Endothelial cell of umbilical vein (primary cell): ENCODE measurements around the gene LPIN1. TPM values are rescaled to one million over a fixed set of nuclear protein-coding genes. Genes with fewer than 3 reads are reported as not detected.

Experiments
- BruUV-seq: library from RNA; stranded (reverse); fragments of 400-500 nt; replicated peaks from 2 replicates; lab custom pipeline; 2021; lab: Mats Ljungman, UMichigan
- CTCF ChIA-PET: fragments of 300-600, 350-600 bp; sonication (Branson Sonifier 250); formaldehyde crosslinking; loops from one replicate; lab custom pipeline; 2021; ENCODE audit warnings: antibody characterized with exemption, inconsistent platforms; lab: Charles Lee
- POLR2A ChIA-PET: fragments of 300-600, 350-600 bp; sonication (Branson Sonifier 250); formaldehyde crosslinking; loops from one replicate; lab custom pipeline; 2021; ENCODE audit warnings: antibody characterized with exemption, inconsistent platforms; lab: Charles Lee
- DNase-seq: peaks from one replicate; pipeline ENCODE4 v3.0.0-alpha.2; 2011; ENCODE audit warnings: low read depth, low spot score
- FAIRE-seq: peaks from 2 replicates; lab custom pipeline; 2011; peaks lifted over from hg19 to GRCh38; lab: Jason Lieb, UNC
- H2AFZ ChIP-seq: 2 replicates; pipeline ENCODE4 v1.6.0; 2012; ENCODE audit warnings: low read depth, low read length, control low read depth, inconsistent platforms
- H3K27ac ChIP-seq: 2 replicates; pipeline ENCODE4 v1.5.1; 2011; ENCODE audit warnings: low read depth, mild to moderate bottlenecking, control low read depth, low read length, moderate library complexity; ENCODE audit not compliant: insufficient read depth
- H3K27me3 ChIP-seq, 2 experiments: 2 replicates each; pipeline versions ENCODE4 v1.6.0 to v1.6.1; 2011; ENCODE audit warnings: low read length in 2 of 2, mixed read lengths in 1 of 2; ENCODE audit not compliant: control insufficient read depth in 2 of 2, insufficient read depth in 2 of 2
- H3K36me3 ChIP-seq, 2 experiments: 2 replicates in 1 of 2; 3 replicates in 1 of 2; pipeline ENCODE4 v1.5.1; 2011; ENCODE audit warnings: low read length in 2 of 2, mild to moderate bottlenecking in 1 of 2, moderate library complexity in 1 of 2; ENCODE audit not compliant: control insufficient read depth in 2 of 2, insufficient read depth in 2 of 2; ENCODE audit errors: extremely low read depth in 1 of 2
- H3K4me1 ChIP-seq: 3 replicates; pipeline ENCODE4 v1.5.1; 2011; ENCODE audit warnings: mild to moderate bottlenecking, low read length; ENCODE audit not compliant: control insufficient read depth, insufficient read depth; ENCODE audit errors: extremely low read depth
- H3K4me2 ChIP-seq: 2 replicates; pipeline ENCODE4 v1.6.1; 2011; ENCODE audit warnings: low read length, control low read depth, mixed read lengths; ENCODE audit not compliant: insufficient read depth
- H3K4me3 ChIP-seq, 3 experiments: fragments of 200-600 bp in 1 of 3; sonication (generic), shearing (Covaris generic) in 1 of 3; replicated peaks in 1 of 3; 2 replicates each; pipeline ENCODE4 v1.5.1; 2011 to 2016; ENCODE audit warnings: control low read depth in 3 of 3, low read length in 3 of 3, mild to moderate bottlenecking in 2 of 3, inconsistent platforms in 1 of 3, low read depth in 1 of 3, moderate library complexity in 1 of 3; ENCODE audit not compliant: insufficient read depth in 1 of 3
- H3K79me2 ChIP-seq: 2 replicates; pipeline ENCODE4 v1.6.0; 2012; ENCODE audit warnings: low read length, inconsistent platforms; ENCODE audit not compliant: control insufficient read depth, insufficient read depth
- H3K9ac ChIP-seq: replicated peaks from 2 replicates; pipeline ENCODE3; 2011; ENCODE audit warnings: low read length, control low read depth; ENCODE audit not compliant: insufficient read depth; ENCODE audit errors: extremely low read depth
- H3K9me1 ChIP-seq: replicated peaks from 3 replicates; pipeline ENCODE4 v1.6.0; 2011; ENCODE audit warnings: mild to moderate bottlenecking, low read length; ENCODE audit not compliant: control insufficient read depth, insufficient read depth; ENCODE audit errors: extremely low read depth
- H3K9me3 ChIP-seq: replicated peaks from 2 replicates; pipeline ENCODE4 v1.5.1; 2012; ENCODE audit warnings: low read length, inconsistent platforms; ENCODE audit not compliant: control insufficient read depth, insufficient read depth
- H4K20me1 ChIP-seq: replicated peaks from 2 replicates; pipeline ENCODE3; 2011; ENCODE audit warnings: mild to moderate bottlenecking, low read length; ENCODE audit not compliant: control insufficient read depth, insufficient read depth; ENCODE audit errors: extremely low read depth
- EZH2 ChIP-seq: IDR thresholded peaks from 2 replicates; pipeline ENCODE4 v1.6.1; 2012; ENCODE audit warnings: borderline replicate concordance, low read depth, mild to moderate bottlenecking, moderate library complexity, low read length, inconsistent platforms; ENCODE audit not compliant: severe bottlenecking
- FOS ChIP-seq: IDR thresholded peaks from 2 replicates; pipeline ENCODE4 v1.6.1; 2011; ENCODE audit warnings: mild to moderate bottlenecking, low read length, moderate library complexity, borderline replicate concordance; ENCODE audit not compliant: insufficient read depth
- GATA2 ChIP-seq: IDR thresholded peaks from 2 replicates; pipeline ENCODE4 v1.7.0; 2011; ENCODE audit warnings: low read depth, mild to moderate bottlenecking, moderate library complexity, mixed read lengths, low read length; ENCODE audit not compliant: insufficient read length, insufficient read depth
- JUN ChIP-seq: IDR thresholded peaks from 2 replicates; pipeline ENCODE4 v1.6.1; 2011; ENCODE audit warnings: borderline replicate concordance, low read depth; ENCODE audit not compliant: insufficient read length, insufficient read depth
- MYC ChIP-seq: IDR thresholded peaks from one replicate; pipeline ENCODE4 v1.6.1; 2011; ENCODE audit warnings: mild to moderate bottlenecking, low read depth, low read length
- dilution Hi-C: fragments of 300-500 bp; cut with MboI; formaldehyde crosslinking; loops from one replicate; pipeline ENCODE4 v1.15.0; 2019; ENCODE audit warnings: low sequenced_read_pairs; ENCODE audit not compliant: extremely low pct_ligation_motif_present
- intact Hi-C: fragments of 100-400 bp; cut with micrococcal nuclease; formaldehyde crosslinking; loops from one replicate; pipeline ENCODE4 v1.10.0; 2022
- polyA plus RNA-seq, 4 experiments: library from polyadenylated mRNA; depleted of rRNA in 3 of 4; stranded (reverse) in 3 of 4; unstranded in 1 of 4; fragments of >200 nt; gene quantifications; 2 replicates each; pipeline versions ENCODE4 v1.2.1 to v1.2.3, GENCODE V29; 2011 to 2012; ENCODE audit warnings: missing spikeins in 1 of 4
- total RNA-seq: library from RNA; stranded (reverse); gene quantifications from 2 replicates; pipeline ENCODE4 v1.2.3, GENCODE V29; 2021
- TF ChIP-seq, protein P1 (sequence below): IDR thresholded peaks from 2 replicates; pipeline ENCODE4 v1.6.1; 2011; ENCODE audit not compliant: insufficient read depth, insufficient read length
- TF ChIP-seq, protein P2 (sequence below), 2 donors: IDR thresholded peaks; 1 replicate in 1 of 2; 2 replicates in 1 of 2; pipeline ENCODE4 v1.5.1; 2011; ENCODE audit warnings: low read length in 2 of 2, mild to moderate bottlenecking in 2 of 2, moderate library complexity in 2 of 2, control low read depth in 1 of 2, inconsistent platforms in 1 of 2, low read depth in 1 of 2; ENCODE audit not compliant: insufficient read depth in 1 of 2; ENCODE audit errors: extremely low read depth in 1 of 2

LPIN1 gene
- total and polyA plus RNA-seq, 2 donors (not counting 3 experiments of a cell fraction or from before 2014, with no cell fraction given) = 26.6 to 80.4 TPM

DNA sequence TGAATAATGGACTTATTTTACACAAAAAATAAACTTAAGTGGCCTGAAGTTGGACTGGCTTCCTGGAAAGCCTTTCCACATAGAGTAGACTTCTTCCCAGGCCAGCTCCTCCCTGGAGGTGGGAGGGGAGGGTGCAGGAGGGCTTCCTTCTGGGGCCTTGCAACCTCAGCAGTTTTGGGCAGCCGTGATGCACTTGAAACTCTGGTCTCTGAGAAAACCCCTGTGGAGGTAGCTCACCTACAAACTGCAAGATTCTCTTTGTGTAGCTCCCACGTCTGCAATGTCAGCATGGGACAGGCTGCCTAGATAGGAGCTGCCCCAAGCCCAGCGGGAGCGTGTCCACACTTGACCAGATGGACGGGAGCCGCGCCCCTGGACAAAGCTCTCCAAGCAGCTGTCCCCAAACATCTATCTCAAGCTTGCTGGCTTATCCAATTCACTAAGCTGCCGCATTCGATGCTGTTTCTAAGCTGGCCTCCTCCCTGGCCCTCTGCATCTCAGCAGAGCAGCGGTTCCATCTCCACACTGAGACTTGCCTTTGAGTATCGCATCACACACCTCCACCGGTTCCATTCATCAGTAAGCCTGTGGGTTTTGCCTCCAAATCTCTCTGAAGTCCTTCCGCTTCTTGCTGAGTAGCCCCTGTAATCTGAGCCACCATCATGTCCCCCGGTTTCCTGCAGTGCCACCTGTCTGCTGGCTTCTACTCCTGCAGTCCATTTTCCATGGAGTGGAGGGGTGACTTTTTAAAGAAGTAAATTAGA, 1.6 kb upstream of the LPIN1 start:
- intact Hi-C loops = loop anchor here (1.0 to 10.0 kb wide), 9 partner anchors 8 to 810 kb away; partner anchors contain the start of gene E2F6
- ChIA-PET POLR2A (interaction anchor here (1.0 to 2.0 kb wide), 3 partner anchors 9 to 57 kb away, joined by 3 to 7 read pairs (median 3); no protein-coding TSS in a partner anchor), CTCF (interaction anchor here (0.7 to 5.0 kb wide), 16 partner anchors 9 to 1262 kb away, joined by 3 to 69 read pairs (median 6); no protein-coding TSS in a partner anchor)
- H3K79me2 ChIP-seq = peaks cover 32% of the 10 kb centered on the region
- peak overlapping the region; percentile 49 for H3K9ac ChIP-seq
- no peaks in the 10 kb centered on the region for H3K9me1 ChIP-seq
- no peaks in the 10 kb centered on the region for H3K36me3 ChIP-seq
- peak overlapping the region; percentile 71 for H2AFZ ChIP-seq
- TF ChIP-seq, protein P1, sequence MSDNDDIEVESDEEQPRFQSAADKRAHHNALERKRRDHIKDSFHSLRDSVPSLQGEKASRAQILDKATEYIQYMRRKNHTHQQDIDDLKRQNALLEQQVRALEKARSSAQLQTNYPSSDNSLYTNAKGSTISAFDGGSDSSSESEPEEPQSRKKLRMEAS = no peak
- TF ChIP-seq FOS = no peak
- no peak for TF ChIP-seq EZH2
- TF ChIP-seq, protein P2, sequence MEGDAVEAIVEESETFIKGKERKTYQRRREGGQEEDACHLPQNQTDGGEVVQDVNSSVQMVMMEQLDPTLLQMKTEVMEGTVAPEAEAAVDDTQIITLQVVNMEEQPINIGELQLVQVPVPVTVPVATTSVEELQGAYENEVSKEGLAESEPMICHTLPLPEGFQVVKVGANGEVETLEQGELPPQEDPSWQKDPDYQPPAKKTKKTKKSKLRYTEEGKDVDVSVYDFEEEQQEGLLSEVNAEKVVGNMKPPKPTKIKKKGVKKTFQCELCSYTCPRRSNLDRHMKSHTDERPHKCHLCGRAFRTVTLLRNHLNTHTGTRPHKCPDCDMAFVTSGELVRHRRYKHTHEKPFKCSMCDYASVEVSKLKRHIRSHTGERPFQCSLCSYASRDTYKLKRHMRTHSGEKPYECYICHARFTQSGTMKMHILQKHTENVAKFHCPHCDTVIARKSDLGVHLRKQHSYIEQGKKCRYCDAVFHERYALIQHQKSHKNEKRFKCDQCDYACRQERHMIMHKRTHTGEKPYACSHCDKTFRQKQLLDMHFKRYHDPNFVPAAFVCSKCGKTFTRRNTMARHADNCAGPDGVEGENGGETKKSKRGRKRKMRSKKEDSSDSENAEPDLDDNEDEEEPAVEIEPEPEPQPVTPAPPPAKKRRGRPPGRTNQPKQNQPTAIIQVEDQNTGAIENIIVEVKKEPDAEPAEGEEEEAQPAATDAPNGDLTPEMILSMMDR (IDR thresholded peaks at IDR 0.05; ENCODE audit: extremely low read depth in 1 of 2, insufficient read depth in 1 of 2, low read depth in 1 of 2, low read length in 2 of 2) = peak; percentile 29 to 30
- TF ChIP-seq GATA2 = no peak
- no peak for TF ChIP-seq MYC
- TF ChIP-seq JUN = no peak
- FAIRE-seq (peak; percentile 47), DNase-seq (peak; percentile 37)
- peak overlapping the region; percentile 59 for H3K4me2 ChIP-seq
- H4K20me1 ChIP-seq = no peaks in the 10 kb centered on the region
- H3K4me3 ChIP-seq = peak overlapping the region in 1 of 3 experiments; percentile 20
- H3K9me3 ChIP-seq = no peaks in the 10 kb centered on the region
- no peaks in the 10 kb centered on the region for H3K27me3 ChIP-seq
- H3K4me1 ChIP-seq = peaks cover 54% of the 10 kb centered on the region
- dilution Hi-C loops = no loop called here
- no TSS peak for BruUV-seq
- peak overlapping the region; percentile 82 for H3K27ac ChIP-seq
